Measurements from ENCODE around the gene SGPL1. TPM values are rescaled to one million over a fixed set of nuclear protein-coding genes. Genes with fewer than 3 reads are reported as not detected.
A peak's percentile ranks its signal among the peaks of the same experiment; 100 is the strongest.

The SGPL1 gene
- total RNA-seq, 1 donor from 2014 or later = 62.1 TPM

- ATAC-seq = no peak
These were observed 70.5 kb downstream of the SGPL1 start for GRCh38 chr10:70885931-70886903.

- no peak for ATAC-seq
These were observed 71.3 kb downstream of the SGPL1 start for GRCh38 chr10:70886921-70887665.

GRCh38 chr10:70887804-70888800 is 72.4 kb downstream of the SGPL1 start, which contains the start of gene PCBD1:
Gene PCBD1 (minus strand): TSS chr10:70888565. CDS start chr10:70888533, 32 bp downstream.
- ATAC-seq = peak; percentile 73

GRCh38 chr10:70889291-70889690 is 73.5 kb downstream of the SGPL1 start:
- ATAC-seq = no peak

- no peak for ATAC-seq
These were observed 75.2 kb downstream of the SGPL1 start for GRCh38 chr10:70890917-70891431.

- no peak for ATAC-seq
These were observed 75.9 kb downstream of the SGPL1 start for GRCh38 chr10:70891627-70892026.

GRCh38 chr10:70892631-70893030 is 76.9 kb downstream of the SGPL1 start:
- no peak for ATAC-seq

- ATAC-seq = no peak
These were observed 77.7 kb downstream of the SGPL1 start for GRCh38 chr10:70893227-70894006.

- ATAC-seq = no peak
These were observed 78.7 kb downstream of the SGPL1 start for GRCh38 chr10:70894416-70894815.

- no peak for ATAC-seq
These were observed 80.8 kb downstream of the SGPL1 start for GRCh38 chr10:70896551-70896950.

- ATAC-seq = no peak
These were observed 82.9 kb downstream of the SGPL1 start for GRCh38 chr10:70898687-70899086.

- no peak for ATAC-seq
These were observed 83.3 kb downstream of the SGPL1 start for GRCh38 chr10:70899096-70899495.

GRCh38 chr10:70901276-70901878 is 85.6 kb downstream of the SGPL1 start:
- ATAC-seq = no peak

- ATAC-seq = peak; percentile 5
These were observed 87.0 kb downstream of the SGPL1 start for GRCh38 chr10:70902661-70903261.

- ATAC-seq = peak; percentile 56
These were observed 87.6 kb downstream of the SGPL1 start for GRCh38 chr10:70903262-70903921.

GRCh38 chr10:70905071-70906021 is 89.6 kb downstream of the SGPL1 start:
- ATAC-seq = no peak

- no peak for ATAC-seq
These were observed 90.5 kb downstream of the SGPL1 start for GRCh38 chr10:70906031-70906783.
